ENCODE data around the gene PIH1D2.

GRCh38 chr11:112087212-112087611, 13.4 kb upstream of the PIH1D2 start:
- no peak for TF ChIP-seq ZBTB1 (CRISPR knock-in tag; IDR thresholded peaks at IDR 0.05; ENCODE audit: borderline replicate concordance, low read depth)
- no peak for TF ChIP-seq POLR2A (conservative IDR thresholded peaks at IDR 0.05)
- no peak for TF ChIP-seq CEBPG (CRISPR knock-in tag; IDR thresholded peaks at IDR 0.05)
- no peak for TF ChIP-seq CEBPG (tag; conservative IDR thresholded peaks at IDR 0.05 in 1 of 2, IDR thresholded peaks at IDR 0.05 in 1 of 2)
- no peak for TF ChIP-seq EZH2 (IDR thresholded peaks at IDR 0.05; ENCODE audit: borderline replicate concordance, low read depth, low read length)
- TF ChIP-seq EP300 (IDR thresholded peaks at IDR 0.05; ENCODE audit: low read length) = no peak
- TF ChIP-seq ZNF239 (CRISPR knock-in tag; IDR thresholded peaks at IDR 0.05) = no peak
- no peak for TF ChIP-seq CTCF (IDR thresholded peaks at IDR 0.05 in 2 of 3, conservative IDR thresholded peaks at IDR 0.05 in 1 of 3; ENCODE audit: insufficient read depth in 2 of 3, low read depth in 1 of 3, low read length in 3 of 3)
- TF ChIP-seq SPI1 (IDR thresholded peaks at IDR 0.05; ENCODE audit: borderline replicate concordance, low read depth, low read length) = no peak
